Testis (tissue), 2 donors: ENCODE data around the gene PLD1.

Experiments
- CTCF ChIP-seq, 3 experiments: fragments of 450-650 bp in 2 of 3; fragments of 200-600 bp in 1 of 3; sonication (generic) in 1 of 3; IDR thresholded peaks; one replicate each; pipeline ENCODE4 v1.5.1; 2016 to 2019; ENCODE audit warnings: antibody characterized with exemption in 3 of 3, mild to moderate bottlenecking in 2 of 3, moderate library complexity in 1 of 3
- POLR2A ChIP-seq: fragments of 450-650 bp; IDR thresholded peaks from one replicate; pipeline ENCODE4 v1.6.1; 2017; ENCODE audit warnings: antibody characterized with exemption, mild to moderate bottlenecking, moderate library complexity

- TF ChIP-seq CTCF (IDR thresholded peaks at IDR 0.05) (no peak), POLR2A (no peak)
These were observed 77.5 kb downstream of the PLD1 start for GRCh38 chr3:171732756-171733155.
